T-helper 2 cell (primary cell): Measurements from ENCODE around the gene SLIT3.
"Not testable (repeated sequence)": the region's sequence is repeated elsewhere in the genome, so short reads cannot be mapped to it uniquely, and the experiment has no call there.

ENCODE experiments used
- DNase-seq, 5 experiments: peaks; one replicate each; pipeline versions ENCODE4 v3.0.0 to v3.0.0-alpha.2; 2012 to 2022

The SLIT3 gene

DNA sequence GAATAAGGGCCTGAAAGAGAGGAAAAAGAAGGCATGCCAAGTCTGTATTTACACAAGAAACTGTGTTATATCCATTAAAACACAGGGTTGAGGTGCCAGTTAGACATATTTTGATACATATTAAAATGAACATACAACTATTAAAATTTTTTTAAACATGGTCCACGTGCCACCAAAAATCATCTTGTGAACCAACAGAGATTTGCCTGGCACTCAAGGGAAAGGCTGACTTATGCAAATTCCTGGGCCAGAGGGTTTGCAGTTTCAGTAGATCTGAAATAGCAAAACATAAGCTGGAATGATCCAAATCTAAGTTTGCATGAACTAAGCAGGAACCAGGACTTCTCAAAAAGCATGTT is 168.7 kb downstream of the SLIT3 start:
- no peak for DNase-seq

DNA sequence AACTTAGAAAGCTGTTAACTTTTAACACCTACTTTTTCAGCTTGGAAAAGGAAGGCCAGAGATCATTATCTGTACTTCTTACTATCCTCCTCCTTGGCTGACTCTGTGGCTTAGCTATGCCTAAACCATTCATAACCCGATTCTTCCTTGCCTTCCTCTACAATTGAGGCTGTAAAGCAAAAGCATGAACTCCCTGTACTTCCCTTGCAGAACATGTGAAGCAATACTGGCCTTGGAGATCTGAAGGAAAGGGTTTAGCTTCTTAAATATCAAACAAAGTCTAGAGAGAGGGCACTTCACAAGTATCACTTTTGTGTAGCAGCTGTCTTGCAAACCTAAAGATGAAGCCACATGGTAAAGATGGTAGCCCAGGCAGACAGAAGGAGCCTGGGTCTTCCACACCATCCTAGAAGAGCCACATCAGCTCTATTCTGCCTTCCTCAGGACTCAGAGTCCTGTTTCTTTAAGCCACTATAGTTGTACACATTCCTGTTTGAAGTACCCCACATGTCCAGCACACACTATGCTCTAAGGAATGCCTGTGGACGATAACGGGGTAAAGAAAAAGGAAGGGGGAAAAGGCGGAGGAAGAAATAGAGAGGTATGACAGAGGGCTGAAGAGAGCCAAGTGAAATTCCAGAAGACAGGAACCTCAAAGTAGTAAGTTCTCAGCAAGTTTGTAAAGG is 169.2 kb downstream of the SLIT3 start:
- DNase-seq, result no peak

DNA sequence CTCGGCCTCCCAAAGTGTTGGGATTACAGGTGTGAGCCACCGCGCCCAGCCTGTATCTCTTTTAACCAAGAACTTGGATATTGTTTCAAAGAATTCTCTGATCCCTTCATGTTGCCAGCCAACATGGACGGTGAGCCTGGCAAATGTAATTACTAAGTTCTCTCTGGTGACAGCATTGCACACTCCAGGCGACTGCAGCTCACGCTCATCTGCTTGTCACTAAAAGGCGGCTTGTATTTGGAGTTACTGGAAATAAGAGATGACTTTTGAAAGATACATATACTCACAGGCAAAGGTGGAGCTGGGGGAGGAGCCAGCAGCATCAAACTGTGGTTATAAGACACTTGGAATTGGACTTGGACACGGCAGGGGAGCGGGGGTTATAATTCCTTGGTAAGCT is 172.3 kb downstream of the SLIT3 start:
- DNase-seq, result no peak

DNA sequence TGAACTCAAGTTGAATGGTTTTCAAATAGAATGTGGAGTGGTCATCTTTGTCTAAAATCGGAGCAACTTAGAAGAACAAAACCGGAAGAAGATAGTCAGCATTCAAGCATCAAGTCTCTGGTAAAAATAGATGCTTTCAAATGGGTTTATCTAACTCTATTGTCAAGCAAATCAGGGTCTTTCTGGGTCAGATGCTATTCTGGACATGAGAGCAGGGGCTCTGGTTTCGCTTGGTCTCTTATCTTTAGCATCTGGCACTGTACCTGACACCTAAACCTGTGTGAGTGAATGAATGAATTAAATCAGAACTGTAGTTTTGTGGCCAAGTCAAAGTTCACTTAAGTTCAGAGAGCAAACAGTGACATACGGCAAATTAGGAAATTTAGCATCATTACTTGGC is 173.5 kb downstream of the SLIT3 start:
- DNase-seq, result no peak

DNA sequence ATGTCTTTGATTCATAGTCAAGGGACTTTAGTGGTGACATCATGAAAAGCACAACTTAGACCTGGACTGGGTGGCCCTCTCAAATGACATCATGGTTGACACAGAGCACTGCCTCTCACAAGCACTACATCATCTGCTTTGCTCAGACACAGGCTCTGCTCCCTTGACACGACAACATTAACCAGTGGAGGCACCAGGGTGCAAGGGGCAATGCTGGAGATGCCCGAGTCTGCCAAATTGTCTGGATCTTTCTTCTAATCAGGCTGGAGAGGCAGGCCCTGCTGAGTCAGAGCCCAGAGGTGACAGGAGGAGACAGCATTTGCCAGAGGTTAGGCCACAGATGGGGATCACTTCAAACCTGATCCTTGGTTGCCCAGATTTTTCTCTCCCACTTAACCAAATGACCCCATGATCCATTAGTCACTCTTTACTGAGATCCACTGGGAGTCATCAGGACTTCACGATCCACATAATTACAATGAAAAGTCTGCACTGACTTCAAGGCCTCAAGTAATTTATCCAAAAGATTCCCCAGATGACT is 174.4 kb downstream of the SLIT3 start:
- DNase-seq, result no peak

DNA sequence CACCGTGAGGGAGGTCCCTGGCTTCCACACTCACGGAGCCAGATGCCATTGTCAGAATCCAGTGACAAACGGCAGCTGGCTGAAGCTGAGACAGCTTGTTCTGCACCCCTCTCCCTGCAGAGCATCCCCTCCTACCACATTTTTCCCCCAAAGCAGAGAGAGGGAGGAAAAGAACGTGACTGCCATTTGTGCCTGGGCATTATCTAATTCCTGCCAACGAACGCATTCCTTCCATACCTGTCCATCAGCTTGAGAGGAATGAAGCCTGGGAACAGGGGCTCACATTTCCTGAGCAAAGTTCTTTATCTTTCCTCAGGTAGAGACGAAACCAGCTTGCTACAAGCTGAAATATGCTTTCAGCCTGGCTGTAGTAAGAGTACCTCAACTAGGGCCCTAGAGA is 175.4 kb downstream of the SLIT3 start:
- no peak for DNase-seq

DNA sequence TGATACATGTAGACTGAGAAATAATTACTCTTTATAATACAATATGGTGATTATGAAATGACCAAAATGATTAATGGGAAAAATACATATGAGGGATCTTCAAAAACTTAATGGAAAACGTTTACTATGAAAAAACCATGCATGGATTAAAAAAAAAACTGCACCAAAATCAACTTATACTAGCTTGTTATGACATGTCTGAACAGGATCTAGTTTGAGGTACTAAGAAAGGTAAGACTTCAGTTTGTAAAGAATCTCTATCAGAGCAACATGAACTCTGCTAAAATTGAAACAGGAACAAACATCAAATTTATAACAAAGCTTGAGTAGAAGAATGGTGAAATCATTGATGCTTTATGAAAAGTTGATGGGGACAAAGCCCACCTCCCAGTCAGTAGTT is 178.0 kb downstream of the SLIT3 start:
- DNase-seq, result no peak

DNA sequence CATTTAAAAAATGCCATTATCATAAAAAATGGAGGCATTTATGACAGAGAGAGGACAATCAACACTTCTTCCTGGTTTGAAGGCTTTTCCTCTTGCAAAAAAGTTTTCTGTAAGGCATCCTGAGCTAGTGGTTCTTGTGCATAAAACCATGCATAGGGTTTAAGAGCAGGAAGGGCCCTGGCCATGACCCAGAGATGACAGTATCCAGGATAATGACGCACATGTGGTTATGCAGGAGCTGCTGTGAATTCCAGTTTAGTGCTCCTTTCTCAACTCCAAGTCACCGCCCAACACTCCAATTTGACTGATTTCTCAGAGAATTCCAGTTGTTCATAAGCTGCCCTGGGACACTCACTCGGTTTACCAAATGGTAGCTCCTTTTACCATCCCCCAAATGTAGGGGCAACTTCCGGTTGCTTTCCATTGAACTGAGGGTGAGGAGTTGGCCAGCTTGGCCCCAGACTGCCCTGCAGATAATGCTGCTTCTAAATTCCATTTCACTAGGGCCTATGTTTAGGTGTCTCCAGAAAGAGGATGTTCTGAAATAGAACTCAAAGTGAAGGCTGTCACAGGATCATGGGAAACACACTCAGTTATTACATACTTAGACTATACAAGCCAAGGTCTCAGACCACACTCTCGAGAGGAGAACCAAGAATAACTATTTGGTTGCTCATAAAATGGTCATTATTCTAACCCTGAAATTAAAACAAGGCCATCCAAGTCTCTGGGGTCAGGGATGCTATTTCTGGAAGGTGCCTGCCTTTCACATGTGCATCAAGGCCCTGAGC is 179.1 kb downstream of the SLIT3 start:
- no peak for DNase-seq

DNA sequence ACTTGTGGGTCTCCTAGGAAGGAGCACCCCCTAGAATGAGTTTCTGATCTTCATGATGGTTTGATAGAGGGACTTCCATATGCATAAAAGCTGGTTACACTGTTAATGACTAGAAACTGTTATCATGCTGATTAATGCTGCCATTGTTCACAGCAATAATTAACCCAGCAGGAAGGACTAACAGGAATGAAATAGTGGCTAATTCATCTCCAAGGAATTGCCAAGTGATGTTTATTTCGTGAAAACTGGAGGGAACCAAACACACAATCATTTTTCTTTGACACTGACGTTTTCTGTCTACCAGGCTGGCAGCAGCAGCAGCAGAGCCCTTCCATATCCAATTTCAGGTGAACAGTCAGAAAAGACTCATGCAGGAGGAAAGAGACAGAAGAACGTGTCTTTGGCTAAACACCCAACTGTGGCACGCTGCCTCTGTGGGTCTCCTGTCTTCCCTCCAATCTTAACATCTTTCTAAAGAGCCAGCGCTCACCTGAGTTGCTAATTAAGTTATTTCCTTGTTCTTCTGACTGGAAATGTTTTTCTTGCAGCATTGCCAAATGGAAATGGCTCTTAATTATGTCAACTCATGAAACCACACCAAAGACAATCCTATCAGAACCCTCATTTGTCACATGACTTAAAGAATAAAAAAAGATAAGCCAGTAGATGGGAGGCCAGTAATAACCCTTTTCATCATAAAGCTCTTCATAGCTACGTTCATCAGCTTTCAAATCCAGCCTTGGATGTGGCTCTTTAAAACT is 181.5 kb downstream of the SLIT3 start:
- DNase-seq, result no peak

DNA sequence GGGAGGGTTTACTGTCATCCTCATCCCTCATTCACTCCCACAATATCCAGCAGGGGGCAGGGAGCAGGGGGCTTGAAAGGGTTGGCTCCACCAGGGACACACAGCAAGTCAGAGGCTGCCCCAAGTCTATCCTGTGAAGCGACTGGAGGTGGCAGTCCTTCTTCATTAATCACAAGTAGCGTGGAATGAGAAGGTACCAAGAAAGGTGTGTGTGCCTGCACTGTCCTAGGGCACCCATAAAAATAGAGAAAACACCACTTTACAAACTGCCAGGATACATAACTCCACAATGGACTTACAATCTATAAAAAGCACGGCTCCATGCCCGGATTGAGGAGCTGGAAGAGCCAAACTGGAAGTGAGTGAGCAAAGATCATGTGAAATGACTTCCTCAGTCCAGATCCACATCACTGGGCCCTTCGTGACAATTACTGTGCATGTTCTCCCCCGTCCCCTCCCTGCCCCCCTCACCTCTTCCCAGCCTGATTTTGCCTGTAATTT is 183.9 kb downstream of the SLIT3 start:
- no peak for DNase-seq

DNA sequence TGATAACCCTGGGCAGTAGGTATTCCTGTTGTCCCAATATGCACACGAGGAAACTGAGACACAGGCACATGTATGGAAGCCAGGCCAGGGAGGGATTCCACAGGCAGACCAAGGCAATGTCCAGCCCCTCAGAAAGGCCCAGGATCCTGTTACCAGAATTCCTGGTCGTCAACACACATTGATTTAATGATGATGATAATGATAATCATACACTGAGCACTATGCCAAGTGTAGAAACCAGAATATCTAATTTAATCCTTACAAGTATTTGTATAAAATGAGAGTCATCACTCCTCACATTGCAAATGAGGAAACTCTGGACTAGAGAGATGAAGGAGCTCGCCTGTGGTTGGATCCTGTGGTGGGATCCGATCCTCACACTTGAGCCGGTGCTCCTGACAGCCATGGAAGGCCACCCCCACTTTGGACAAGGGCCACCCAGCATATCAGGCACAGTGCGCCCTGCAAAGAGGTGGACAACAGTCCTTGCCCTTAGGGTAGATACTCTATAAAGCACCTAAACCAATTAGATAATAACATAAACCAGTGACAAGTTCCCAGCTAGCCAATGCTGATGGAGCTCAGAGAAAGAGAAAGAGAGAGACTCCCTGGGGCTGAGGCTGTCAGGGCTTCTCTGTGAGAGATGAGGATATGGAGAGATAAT is 185.3 kb downstream of the SLIT3 start:
- no peak for DNase-seq

DNA sequence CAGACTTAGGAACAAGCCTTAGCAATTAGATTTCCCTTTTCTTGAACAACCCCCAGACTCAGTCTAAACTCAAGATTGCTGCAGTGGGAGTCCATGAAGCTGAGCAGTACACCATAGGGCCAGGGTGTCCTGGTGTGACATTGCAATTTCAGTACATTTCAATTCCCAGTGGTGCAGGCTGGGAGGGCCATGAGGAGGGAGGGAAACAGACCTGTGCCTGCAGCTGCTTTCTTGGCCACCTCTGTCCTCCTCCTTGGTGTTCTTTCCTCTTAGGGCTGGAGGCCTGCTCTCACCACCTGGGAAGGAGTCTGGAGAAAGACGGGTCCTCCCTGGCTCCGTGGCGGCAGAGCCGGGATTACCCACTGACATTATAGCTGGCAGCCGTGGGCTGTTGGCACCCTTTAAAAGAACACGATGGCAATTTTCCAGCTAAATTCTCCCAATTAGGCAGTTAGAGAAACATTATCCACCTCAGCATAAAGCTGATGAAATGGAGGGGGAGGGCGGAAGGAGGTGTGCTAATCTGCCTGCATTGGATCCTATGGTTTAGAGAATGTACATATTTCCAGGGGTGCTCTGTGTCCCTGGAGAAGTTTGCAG is 186.4 kb downstream of the SLIT3 start:
- no peak for DNase-seq

DNA sequence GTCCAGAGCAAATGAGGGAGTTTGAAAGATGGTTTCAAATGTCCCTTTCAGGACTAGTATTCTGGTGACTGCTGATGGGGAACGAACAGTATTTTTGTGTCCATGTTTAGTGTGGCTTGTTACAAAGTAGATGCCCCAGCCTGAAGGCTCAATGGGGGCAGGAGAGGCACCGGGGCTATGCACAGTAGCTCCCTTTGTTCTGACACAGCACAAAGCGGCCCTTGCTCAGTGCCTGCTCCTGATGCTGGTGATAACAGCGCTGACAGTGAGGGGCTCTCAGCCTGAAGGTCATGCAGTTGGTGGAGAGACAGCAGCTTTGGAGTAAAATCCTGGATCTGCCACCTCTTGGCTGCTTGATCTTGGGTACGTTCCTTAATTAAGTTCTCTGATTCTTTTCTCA is 188.9 kb downstream of the SLIT3 start:
- no peak for DNase-seq

DNA sequence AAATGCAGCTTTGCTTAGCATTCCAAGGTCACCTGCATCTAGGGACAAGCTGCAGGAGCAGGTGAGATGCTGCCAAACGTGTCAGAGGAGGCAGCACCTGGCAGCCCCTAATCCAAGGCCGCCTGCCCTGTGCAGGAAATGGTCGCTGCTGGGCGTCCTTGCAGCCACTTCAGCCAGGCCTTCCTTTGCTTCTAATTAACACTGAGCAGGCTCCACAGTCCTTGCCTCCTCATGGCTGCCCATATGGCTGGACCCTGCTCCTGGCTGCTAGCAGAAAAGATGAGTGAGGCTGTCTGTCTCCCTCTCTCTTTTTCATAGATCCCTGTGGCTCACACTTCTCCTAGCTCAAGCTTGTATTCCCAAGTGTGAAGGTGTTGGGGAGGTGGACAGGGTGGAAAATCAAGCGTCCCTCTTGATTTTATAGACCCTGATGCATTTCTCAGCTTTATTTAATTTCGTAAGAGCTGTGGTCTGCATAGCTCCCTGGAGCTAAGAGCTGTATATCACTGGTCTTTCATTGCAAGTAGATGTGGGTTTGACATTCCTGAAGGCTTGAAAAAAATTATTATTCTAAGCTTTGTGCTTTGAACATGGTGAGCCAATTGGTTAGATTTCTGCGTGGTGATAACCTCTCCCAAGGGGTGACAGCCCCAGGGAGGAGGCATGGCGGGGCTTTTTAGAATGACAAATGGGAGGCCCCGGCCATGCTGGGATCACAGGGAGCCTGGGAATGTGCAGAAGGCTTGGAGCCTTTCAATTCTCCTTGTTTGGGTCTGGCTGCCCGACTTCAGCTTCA is 193.8 kb downstream of the SLIT3 start:
- DNase-seq, result no peak

DNA sequence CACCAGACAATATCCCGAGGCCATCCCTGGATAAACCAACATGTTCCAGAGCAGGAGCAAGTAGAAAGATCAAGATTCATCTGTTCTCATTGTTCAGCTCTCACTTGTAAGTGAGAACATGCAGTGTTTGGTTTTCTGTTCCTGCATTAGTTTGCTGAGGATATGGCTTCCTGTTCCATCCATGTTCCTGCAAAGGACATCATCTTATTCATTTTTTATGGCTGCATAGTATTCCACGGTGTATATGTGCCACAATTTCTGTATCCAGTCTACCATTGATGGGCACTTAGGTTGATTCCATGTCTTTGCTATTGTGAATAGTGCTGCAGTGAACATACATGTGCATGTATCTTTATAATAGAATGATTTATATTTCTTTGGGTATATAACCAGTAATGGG is 195.4 kb downstream of the SLIT3 start:
- not testable (repeated sequence) for DNase-seq

DNA sequence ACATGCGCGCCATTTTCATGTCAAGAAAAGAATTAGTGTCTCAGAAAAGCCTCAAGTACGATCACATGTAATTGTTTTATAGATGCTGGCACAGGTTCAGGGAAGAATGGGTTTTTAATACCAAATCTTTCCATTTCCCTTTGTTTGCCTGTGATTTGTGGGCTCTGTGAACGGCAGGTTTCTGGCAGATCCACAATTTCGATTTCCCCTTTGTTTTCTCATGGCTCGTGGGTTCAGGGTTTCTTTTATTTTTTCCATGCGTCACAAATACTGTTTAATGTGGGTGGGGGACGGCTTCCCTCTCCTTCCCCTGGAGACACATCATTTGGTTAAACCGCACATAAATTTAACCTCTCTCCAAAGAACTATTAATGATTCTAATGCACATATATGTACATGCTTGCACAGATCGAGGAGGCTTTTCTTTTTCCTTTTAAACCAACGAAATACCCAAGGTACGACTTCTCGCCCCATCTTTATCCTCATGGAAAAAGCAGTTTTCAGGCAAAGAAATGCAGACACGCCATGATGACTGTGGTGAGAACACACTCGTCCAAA is 195.9 kb downstream of the SLIT3 start:
- DNase-seq, result no peak

DNA sequence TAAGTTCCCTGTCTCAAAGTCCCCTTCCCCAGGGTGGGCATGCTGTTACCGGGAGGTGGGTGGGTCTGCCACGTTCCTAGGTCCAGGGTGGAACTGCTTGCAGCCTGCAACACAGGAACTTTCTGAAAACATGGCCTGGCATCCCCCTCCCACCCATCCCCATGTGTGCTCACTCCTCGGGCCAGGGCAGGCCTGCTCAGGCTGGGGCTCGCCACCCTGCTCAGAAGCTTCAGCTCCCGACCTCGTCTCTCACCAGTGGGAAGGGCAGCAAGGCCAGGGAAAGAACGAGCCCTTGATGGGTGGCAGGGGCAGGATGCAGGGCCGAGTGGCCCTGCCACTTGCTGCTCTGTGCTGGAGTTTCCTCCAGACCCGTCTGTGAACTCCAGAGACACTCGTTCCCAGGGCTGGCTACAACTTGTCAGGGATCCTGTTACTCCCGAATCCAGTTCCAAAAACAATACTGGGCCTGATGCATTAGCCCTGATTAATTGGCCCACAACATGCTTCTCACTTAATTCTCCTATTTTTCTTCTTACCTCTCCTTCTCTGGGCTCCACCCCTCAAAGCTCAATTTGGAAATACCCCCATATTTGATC is 197.3 kb downstream of the SLIT3 start:
- DNase-seq, result no peak

DNA sequence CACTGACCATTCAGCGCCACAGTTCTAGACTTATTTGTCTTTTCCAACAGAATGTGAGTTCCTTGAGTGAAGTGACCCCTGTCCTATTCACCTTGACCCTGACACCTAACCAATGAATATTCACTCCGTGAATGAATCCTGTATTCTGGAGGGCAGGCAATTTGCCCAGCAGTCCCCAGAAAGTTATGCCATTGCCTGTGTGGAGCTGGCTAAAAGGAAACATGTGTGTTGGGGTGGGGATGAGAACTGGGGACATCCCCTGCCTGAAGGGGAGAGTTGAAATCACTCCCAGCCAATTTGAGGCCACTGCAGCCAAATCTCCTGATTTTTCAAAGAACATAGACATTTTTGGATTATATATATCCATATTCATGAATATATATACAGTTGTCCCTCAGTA is 199.0 kb downstream of the SLIT3 start:
- no peak for DNase-seq

DNA sequence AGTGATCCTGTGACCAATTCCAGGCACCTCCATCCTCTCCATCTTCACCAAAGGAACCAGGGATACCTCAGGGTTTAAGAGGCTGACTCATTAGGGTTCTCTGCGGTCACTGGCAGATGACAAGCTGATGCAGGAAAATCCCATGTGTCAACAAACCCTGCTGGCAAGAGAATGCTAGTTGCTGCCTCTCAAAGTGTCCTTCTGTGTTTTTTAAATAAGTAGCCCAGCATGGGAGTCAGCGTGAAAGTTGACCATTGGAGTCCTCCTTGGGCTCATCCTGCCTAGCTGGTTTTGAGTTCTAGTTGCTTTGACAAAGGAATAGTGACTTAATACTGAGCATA is 200.2 kb downstream of the SLIT3 start:
- no peak for DNase-seq

DNA sequence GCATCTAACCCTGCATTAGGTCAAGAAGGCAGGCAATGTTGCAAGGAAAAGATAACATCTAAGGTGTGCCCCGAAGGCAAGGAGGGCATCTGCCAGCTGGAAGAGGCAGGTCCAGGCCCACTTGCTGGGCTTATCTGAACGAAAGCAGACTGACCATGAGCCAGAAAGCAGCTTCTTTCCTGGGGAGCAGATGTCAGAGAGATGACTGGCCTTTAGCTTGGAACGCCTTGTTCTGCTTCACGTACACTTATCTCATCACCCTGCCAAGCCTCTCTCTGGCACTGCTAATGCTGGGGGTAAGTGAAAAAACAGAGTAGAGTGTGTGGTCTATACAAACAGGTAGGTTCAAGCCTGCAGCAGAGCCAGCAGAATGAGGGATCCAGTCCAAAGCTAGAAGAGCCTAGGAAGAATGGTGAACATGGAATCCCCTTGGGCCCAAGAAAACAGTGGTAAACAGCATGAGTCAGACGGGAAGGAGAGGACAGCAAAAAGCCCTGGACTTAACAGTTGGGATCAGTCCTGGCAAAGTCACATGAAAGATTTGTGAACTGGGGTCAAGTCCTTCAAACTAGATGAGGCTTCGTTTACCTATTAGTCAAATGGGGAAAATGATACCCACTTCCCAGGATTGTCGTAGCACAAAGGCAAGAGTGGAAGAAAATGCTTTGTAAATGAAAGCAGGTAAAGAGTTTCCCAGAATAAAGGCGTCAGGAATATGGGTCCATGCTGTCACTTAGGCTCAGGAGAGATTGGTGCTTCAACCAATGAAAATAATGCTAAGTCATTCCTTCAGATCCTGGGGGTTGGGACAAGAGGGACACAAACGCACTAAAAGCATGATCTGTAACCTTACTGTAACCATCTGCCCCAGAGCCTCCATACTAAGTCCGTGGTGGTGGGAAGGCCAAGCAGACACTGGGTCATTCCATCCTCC is 200.9 kb downstream of the SLIT3 start:
- DNase-seq, result no peak
